Suppressor macrophage treated with lipopolysaccharide for 4 hours (primary cell): ENCODE results near the gene ACTL8.
"Not testable (repeated sequence)": the region's sequence is repeated elsewhere in the genome, so short reads cannot be mapped to it uniquely, and the experiment has no call there.

Source experiments
- DNase-seq: peaks from one replicate; pipeline ENCODE4 v3.0.0-alpha.2; 2020

ACTL8 gene

DNA sequence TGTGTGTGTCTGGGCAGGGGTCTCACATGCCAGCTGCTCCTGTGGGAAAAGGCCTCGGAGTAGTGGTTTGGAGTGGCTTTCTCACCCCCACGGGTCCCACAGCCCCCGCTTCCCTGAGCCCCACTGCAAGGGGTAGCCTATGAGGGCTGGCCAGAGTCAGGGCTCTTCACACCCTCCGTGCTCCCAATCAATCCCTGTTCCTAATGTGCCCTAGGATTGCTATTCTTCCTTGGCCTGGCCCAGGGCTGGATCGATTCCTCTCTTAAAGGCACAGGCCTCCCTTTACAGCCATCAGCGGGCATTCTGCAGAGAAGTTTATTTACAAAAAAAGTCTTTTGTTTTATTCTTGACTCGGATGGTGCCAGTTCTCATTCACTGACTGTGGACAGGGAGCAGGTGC is 19.3 kb upstream of the ACTL8 start:
- no peak for DNase-seq

DNA sequence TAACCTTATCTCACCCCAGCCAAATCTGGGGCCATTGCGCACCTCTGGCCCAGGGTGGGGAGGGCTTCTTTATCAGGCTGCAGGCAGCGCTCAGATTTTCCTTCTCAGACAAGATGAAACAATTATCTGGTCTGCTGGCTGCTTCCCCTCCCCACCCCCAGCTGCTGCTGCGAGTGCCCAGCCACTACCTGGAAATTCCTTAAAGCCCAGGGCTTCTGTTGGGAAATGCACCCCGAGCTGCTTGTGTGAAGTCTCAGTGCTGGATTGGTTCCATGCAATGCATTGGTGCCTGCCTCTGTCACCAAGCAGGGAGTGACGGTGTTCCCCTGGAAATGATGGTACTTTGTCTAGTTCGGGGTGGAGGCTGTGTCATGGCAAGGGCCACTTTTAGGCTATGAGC is 18.5 kb upstream of the ACTL8 start:
- DNase-seq: no peak

DNA sequence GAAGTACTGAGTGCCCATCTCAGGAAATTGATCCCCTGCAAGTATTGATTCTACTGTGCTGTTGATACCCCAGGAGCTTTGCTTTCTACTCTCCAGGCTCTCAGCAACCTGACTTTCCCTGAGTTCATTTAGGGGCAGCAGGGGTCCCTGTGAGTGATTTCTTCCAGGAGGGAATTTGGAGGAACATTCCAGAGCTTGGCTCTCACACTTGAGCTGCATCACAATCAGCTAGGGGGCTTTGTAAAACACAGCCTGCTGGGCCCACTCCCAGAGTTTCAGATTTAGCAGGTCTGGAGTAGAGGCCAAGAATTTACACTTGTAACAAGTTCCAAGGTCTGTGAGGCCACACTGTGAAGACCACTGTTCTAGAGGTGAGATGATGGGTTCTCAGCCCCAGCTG is 16.1 kb upstream of the ACTL8 start:
- no peak for DNase-seq

DNA sequence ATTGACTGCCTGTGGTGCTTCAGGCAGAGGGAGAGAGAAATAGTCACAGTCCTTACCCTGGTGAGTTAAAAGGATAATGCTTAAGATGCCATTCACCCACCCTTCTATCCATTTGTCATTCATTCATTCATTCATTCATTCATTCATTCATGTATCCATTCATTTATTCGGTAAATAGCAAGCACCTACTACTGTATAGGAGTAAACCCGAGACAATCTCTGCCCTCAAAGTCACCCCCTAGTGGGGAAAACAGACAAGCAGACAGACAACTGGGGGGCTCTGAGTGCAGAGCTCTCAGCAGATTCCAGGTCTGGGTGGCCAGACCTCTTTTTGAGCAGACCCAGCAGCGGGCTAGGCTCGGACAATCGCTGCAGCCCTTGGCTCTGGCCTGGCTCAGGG is 14.1 kb upstream of the ACTL8 start:
- DNase-seq: no peak

DNA sequence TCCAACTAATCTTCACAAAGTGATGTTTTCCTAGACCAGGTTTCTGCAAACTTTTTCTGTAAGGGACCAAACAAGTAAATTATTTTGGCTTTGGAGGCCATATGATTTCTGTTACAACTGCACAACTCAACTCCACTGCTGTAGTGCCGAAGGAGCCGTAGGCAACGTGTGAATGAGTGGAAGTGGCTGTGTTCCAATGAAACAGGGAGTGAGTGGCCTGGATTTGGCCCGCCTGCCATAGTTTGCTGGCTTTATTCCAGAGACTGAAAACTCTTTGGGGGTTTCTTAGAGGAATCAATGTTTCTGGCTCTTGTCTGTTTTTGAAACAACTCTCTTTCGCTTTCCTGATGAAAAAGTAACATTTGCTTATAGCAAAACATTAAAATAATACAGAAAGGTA is 12.6 kb upstream of the ACTL8 start:
- DNase-seq: no peak

DNA sequence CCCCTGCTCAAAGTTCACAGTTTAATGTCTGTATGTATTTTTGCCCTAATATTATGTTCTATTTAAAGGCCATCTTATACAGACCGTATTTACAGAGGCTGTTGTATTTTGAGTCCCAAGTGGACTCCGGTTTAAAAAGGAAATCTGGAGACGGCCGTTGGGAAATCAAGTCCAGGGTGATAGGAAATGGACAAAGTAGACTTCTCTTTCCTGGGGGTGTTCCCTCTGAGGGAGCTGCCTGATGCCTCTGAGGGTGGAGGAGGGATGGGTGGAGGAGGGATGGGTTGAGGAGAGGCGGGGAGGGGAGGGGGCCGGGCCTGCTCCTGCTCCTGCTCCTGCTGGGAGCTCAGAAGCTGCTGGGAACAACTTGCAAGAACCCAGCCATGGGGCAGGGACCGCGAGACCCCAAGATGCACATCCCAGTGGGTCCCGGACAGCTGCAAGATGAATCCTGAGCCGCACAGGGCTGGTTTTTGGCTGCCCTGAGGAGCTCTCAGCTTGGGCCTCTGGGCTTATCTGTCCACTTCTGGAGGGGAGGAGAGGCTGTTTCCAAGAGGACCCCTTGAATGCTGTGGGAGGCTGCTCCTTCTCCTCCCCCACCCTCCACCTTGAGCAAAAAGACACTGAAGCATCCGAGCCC is 12.0 kb upstream of the ACTL8 start:
- no peak for DNase-seq

DNA sequence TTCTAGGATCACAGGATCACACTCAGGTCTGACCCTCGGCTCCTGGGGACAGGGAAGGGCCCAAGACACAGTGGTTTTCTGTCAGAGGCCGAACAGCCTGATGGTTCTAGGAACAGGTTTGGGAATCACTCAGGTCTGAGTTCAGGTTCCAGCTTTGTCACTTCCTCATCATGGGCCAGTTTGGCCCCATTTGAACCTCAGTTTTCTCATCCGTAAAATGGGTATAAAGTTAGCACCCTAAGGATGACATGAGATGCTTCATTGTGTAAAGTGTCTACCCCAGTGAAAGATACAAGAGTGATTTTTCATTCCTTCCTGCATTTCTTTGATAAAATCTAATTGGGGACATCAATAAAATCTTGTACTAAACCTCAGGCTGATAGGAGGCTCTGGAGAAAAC is 11.2 kb upstream of the ACTL8 start:
- DNase-seq: no peak

DNA sequence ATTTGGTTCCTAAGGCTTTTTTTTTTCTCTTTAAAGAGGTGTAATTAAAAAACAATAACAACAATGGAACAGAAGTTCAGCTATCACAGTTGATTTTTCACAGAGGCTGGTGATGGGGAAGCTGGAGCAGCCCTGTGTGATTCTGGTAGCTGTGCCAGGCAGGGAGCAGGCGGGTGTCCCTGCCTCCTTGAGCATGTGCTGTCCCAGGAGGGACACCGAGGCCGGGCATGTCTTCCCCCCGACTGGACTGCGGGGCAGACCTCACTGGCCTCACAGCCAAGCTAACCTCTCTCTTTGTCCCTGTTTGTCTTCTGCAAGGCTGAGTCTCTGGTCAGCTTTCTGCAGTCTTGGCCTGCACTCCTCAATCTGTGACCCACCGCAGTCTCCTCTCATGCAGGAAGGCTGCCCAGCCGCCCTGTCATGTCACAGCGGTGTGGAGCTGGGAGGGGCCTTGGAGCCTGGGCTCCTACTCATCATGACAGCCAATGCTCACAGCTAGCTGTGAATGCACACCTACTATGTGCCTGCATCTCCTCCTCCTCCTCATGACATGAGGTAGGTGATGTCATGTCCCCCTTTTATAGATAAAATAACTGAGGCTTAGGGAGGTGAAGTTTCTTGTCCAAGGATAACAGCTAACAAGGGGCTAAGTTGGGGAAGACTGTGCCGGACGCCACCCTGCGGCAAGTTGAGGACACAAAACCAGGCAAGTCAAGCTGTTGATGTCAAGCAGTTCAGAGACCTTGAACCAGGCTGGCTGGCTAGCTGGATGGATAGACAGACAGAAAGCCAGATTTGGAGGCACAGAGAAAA is 10.3 kb upstream of the ACTL8 start:
- no peak for DNase-seq

DNA sequence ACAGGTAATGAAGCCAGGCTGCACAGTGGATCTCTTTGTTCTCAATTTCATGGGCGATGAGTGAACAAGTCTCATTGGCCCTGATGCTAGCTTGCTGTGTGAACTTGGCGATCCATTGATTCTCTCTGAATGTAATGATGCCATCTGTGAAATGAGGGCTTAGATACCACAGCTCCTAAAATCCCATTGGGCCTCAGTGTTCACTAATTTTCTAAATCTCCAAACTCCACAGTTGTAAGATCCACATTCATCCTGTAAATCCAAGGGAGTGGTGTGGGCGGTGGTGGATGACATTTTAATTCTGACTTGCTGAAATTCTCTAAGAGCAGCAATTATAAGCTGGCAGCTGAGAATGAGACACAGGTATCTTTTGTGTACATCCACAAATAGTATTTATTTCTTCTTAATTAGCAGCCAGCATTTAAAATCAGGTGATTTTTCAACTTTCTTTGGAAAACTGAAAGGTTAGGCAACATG is 9.6 kb upstream of the ACTL8 start:
- DNase-seq: no peak

DNA sequence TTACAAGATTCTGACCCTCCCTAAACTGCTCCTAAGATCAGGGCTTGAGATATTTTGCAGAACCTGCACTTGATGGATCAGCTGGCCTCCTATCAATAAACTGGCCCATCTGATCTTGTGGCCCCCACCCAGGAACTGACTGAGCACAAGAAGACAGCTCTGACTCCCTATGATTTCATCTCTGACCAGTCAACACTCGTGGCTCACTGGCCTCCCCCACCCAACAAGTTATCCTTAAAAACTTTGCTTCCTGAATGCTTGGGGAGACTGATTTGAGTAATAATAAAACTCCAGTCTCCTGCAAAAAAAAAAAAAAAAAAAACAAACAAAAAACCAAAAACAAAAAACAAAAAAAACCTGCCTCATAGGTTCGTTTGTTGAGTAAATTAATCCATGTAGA is 8.9 kb upstream of the ACTL8 start:
- not testable (repeated sequence) for DNase-seq

DNA sequence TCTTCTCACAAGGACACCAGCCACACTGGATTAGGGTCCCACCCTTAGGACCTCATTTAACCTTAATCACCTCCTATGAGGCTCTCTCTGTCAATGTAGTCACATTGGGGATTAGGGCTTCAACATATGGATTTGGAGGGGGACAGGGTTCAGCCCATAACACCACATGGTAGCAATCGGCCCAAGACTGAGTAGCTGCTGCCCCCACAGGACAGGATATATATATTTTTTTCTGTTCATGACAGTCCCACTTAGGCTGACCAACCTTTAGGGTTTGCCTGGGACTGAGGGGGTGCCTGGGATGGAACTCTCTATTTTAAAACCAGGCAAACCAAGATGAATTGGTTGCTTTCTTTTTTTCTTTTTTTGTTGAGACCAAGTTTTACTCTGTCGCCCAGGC is 8.2 kb upstream of the ACTL8 start:
- DNase-seq: no peak

DNA sequence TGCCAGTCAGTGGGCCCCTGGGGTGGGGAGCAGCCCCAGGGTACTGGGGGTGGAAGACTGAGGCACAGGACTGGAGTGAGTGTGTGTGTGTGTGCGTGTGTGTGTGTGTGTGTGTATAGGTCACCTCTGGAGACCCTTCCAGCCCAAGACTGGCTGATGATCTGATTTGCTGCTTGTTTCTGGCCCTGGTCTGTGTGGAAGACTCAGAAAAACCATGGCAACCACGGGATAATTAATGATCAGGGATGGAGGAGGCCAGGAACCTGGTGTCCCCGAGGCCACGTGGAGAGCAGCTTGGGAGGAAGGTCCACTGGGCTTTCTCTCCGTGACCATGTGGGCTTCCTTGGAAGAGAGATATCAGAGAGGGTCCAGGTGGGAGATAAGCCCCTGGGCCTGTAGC is 4.8 kb upstream of the ACTL8 start:
- DNase-seq: no peak

DNA sequence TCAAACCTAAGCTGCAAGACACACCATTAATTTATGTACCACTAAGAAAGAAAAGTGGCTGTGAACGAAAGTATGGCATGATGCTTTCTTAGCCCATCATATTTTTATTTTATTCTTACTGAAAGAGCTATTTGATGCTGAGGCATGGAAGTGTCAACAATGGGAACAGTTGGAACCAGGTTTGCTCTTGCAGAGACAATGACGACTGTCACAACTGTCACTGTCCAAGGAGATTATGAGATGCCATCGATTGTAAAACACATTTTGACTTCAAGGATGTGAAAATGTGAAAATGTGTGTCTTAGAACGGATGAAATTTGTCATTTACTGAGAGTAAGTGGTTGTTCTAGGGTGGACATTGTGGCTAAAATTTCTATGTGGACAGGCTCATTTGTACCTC is 2.8 kb upstream of the ACTL8 start:
- no peak for DNase-seq

DNA sequence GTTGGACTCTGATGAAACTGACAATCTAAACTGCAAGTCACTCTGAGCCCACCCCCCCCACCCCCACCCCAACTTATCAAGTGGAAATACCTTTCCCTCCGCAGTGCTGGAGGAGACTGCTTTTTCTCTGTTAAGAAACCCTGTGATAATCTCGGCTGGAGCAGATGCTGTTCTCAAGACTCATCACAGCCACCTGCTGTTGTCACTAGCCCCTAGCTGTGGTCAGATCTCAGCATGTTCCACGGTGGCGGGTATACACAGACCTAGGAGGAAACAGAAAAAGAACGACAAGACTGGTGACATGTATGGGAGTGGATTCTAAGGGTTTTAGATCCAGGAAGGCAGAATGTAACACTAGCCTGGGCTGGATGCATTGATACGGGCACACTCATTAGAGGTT is 2.3 kb downstream of the ACTL8 start:
- no peak for DNase-seq

DNA sequence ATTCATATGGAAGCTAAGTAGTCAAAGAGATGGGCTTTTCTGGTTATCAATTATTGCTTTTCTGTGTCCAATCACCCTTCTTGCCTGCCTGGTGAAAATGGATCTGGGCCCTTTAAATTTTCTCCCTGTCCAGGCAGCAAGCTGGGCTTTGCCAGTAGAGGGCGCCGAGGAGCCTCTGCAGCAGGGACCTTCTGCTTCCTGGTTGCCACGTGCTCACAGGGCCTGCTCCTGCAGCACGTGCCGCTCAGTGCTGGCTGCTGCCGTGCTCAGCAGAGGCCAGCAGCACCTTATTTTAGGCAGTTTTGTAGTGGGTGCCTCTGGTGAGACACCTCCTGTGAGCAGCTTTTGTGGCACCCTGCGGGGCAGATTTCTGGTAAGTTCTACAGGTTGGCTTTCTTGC is 4.0 kb downstream of the ACTL8 start:
- DNase-seq: no peak

DNA sequence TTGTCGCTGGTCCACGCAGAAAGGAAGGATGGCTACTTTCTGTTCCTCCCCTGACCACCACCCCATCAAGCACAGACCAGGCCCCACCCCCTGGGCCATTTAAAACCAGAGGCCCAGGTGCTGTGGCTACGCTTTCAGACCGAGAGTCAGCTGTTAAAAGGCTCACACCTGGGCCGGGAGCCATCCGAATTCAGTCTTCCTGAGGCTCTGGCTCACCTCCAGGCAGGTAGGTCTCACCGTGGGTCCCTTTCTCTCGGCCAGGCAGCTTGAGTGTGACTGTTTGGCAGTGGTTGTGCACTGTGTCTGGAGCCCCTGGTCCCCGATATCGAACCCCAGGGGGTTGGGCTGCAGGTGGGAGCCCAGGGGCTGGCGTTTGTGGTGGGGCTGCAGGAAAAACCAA is 7.2 kb downstream of the ACTL8 start:
- no peak for DNase-seq

DNA sequence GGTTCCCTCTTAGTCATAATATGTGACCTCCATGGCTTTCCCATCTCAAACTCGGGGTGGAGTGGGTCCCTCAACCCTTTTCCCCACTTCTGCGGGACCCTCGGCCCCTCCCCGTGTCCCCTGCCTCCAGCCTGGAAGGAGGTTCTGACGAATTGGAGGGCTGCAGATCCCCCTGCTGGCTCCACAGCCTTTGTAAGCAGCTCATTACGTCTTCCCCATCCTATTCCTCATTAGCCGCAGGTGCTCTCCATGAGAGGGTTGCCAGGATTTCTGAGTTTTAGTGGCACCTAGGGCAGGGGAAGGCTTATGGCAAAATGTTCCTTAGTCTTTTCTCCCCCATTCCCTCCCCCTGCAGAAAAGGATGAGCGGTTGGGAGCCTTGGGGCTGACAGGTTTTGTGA is 8.3 kb downstream of the ACTL8 start:
- DNase-seq: no peak

DNA sequence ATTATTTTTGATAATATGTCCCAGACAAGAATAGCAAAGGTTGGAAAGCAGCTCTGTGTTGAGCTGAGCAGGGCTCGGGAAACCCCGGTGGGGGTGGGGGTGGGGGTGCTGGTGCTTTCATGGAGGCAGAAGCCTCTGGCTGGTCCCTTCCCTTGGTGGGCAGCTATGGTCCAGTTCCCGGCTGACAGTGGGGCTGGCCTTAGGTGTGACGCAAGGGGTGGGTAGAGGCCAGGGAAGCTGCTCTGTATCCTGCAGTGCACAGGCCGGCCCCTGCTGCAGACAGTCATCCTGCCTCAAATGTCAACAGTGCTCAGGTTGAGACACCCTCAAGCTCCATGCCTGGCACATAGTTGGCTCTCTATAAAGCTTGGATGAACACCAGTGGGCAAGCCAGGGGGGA is 8.9 kb downstream of the ACTL8 start:
- DNase-seq: no peak

DNA sequence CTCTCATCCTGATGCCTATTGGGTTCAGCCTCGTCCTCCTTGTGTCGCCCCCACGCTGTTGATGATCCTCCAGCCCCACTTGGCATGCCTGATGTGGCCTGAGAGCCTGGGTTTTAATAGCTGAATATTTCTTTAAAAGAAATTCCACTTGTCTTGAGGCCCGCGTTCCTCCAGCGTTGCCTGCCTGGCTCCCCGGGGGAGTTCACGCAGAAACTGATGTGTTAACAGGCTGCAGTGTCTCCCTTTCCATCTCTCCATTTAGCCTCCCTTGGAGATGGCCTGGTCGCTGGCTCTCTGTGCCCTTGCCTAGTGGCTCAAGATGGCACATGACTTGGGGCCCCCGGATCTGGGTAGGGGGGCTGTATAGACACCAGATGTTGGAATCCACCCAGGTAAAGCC is 9.5 kb downstream of the ACTL8 start:
- no peak for DNase-seq

DNA sequence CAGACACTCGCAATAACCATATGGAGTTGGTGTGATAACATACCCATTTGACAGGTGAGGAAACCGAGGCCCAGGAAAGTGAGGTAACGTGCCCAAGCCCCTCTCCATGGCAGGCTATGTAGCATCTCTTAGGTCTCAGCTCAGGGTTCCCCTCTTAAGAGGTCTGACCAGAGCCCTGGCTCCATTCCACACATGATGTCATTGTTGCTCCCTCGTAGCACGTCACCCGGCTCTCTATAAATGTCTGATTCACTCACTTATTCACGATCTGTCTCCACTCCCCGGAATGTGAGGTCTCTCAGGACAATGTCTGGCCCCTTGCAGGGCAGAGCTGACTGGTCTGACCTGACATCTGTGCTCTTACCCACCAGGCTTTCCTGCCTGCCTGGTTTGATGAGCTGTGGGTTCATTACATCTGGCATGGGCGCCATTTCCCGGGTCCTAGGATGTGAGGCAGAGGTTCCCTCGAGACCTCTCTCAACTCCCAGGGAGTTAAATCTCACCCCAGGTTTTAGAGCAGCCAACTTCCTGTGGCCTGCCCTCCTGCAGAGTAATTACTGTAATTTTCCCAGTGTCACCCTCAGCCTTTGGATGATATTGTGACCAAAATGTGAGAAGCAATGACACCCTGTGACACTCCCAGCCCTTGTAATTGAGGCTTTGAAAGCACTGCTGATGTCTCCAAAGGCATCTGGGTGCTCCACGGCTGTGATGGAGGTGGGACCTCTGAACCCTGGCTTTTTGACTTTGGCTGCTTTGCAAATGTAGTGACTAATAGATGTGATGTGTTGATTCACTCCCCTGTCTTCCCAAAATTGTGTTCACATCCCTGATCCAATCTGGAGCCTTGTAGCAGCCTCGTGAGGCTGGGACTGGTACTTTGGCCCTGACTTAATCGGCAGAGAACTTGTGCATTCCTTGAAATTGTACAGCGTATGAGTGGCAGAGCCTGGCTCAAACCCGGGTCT is 10.6 kb downstream of the ACTL8 start:
- no peak for DNase-seq

DNA sequence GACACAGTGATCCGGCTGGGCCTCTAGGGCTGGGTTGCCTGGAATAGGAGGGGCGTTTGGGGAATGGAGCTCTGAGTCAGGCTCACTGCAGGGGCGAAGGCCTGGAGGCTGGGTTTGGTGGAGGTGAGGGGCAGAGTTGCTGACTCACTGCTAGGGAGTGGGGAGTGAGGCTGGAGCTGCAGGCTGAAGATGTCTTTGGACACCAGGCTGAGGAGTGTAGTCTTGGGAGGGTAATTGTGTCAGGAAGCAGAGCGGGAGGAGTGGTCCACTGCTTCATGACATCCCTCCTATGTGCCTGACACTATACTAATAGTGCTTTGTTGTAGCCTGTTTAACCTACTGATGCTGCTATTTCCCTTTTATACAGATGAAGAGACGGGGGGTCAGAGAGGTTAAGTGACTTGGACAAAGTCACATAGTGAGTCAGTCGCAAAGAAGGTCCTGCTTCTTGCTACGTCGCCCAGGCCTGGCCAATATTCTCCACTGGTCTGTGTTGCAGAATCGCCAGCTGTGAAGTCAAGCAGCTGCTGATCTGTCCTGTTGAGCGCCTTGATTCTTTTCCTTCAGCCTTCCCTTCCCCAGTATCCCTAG is 13.6 kb downstream of the ACTL8 start:
- no peak for DNase-seq

DNA sequence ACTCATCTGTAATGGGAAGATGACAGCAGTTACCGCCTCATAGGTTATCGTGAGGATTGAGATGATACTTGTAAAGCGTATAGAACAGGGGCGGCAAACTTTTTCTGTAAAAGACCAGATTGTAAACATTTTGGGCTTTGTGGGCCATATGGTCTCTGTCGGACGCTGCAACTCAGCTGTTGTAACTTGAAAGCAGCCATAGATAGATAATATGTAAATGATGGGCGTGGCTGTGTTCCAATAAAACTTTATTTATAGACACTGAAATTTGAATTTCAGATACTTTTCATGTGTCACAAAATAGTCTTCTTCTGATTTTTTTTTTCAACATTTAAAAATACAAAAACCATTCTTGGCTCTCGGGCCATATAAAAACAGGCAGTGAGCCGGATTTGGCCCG is 15.8 kb downstream of the ACTL8 start:
- no peak for DNase-seq

DNA sequence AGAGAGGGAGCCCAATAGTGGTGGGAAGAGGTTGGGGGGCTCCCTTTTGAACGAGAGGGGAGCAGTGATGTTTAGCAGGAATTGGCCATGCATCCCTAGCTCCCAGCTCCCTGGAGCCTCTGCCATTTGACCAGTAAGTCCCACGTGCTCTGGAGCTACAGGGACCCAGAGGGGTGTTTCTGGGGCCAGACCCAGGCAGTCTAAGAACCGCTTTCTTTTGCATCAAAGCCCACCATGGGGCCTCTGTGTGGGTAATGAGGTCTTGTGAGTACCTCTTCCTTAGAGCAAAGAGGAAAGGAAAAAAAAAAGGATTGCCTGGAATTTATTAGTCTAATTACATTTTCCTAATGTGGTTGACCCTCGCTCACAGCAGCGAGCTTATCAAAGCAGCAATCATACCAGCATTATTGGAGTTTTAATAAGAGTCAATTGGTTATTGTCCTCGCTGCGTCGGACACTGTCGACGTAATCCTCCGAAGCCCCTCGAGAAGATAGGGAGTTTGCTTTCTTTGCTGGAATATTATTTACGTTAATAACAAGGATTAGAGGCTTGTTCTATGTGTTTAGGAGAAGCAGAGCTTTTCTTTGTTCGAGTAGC is 17.6 kb downstream of the ACTL8 start:
- DNase-seq: no peak
